DOHH2 (cell line): ENCODE results near the gene CTSS.

ENCODE experiments used
- CTCF ChIP-seq: fragments of 200-600 bp; sonication (generic); IDR thresholded peaks from one replicate; pipeline ENCODE4 v1.5.1; 2014; ENCODE audit warnings: antibody characterized with exemption, mild to moderate bottlenecking, low read depth, low read length; ENCODE audit not compliant: poor library complexity, severe bottlenecking
- EZH2phosphoT487 ChIP-seq: fragments of 200-600 bp; sonication (generic); IDR thresholded peaks from 2 replicates; pipeline ENCODE4 v1.6.1; 2017; ENCODE audit warnings: borderline replicate concordance, mild to moderate bottlenecking, antibody characterized with exemption, low read length, moderate library complexity, mixed read lengths

GRCh38 chr1:150799089-150799488 is 33.5 kb upstream of the CTSS start:
- TF ChIP-seq CTCF (no peak), EZH2phosphoT487 (no peak)
